ENCODE results near the gene SLC16A3. TPM values are rescaled to one million over a fixed set of nuclear protein-coding genes. Genes with fewer than 3 reads are reported as not detected.

SLC16A3 gene
- total RNA-seq, 4 donors from 2014 or later, result 11.2 to 38.5 (median 22.1) TPM

DNA sequence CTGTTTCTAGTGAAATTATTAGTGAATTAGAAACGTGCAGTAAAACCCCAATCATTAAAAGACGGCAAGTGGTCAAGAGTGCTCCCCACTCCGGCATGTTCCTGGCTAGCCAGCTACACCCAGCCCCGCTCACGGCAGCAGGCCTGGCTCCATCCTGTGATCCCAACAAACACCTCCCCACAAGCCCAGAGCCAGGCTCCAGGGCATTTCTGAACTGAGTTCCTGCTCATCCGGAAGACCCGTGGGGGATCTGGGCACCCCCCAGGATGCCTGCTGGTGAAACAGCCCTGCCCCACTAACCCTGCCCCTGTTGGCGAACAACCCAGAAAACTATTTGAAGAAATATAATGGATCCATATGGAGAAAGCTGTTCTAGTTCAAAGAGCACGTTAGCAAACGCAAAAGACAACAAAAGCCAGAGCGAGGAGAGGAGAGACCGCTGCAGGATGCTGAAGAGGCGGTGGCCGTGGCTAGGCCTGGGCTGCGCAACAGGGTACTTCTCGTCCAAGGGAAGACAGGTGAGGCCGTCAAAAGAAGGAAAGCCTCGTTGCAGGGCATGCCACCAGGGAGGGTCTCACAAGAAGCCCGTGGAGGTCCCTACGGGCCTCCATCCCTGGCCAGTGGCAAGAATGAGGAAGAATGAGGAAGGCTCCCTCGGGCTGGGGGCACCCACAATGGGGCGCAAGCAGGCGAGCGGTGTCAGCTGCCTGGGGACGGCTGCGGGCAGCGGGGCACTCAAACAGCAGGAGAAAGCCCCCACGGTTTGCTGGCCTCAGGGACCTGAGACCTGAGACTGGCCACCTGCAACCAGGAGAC is 19.2 kb downstream of the SLC16A3 start:
- Histone ChIP-seq H3K4me1 (peaks cover 0 to 80% (median 31%) of the 10 kb centered on the region in 3 donors), H3K27me3 (no peaks in the 10 kb centered on the region), H3K4me3 (no peak overlapping the region), H3K36me3 (peaks cover 0 to 97% of the 10 kb centered on the region in 2 donors), H3K9me3 (no peaks in the 10 kb centered on the region), H3K27ac (peak overlapping the region in 3 of 4 donors; percentile 83 to 88 (median 86))
- TF ChIP-seq POLR2A (IDR thresholded peaks at IDR 0.05) (no peak), POLR2AphosphoS5 (IDR thresholded peaks at IDR 0.05) (no peak), EP300 (IDR thresholded peaks at IDR 0.05) (no peak), CTCF (IDR thresholded peaks at IDR 0.05) (no peak)
- 63 to 64% methylated on average over 5 to 16 of the region's 28 CpGs for WGBS, 2 donors (ENCODE audit: low coverage in 1 of 2)
- ATAC-seq, result no peak

DNA sequence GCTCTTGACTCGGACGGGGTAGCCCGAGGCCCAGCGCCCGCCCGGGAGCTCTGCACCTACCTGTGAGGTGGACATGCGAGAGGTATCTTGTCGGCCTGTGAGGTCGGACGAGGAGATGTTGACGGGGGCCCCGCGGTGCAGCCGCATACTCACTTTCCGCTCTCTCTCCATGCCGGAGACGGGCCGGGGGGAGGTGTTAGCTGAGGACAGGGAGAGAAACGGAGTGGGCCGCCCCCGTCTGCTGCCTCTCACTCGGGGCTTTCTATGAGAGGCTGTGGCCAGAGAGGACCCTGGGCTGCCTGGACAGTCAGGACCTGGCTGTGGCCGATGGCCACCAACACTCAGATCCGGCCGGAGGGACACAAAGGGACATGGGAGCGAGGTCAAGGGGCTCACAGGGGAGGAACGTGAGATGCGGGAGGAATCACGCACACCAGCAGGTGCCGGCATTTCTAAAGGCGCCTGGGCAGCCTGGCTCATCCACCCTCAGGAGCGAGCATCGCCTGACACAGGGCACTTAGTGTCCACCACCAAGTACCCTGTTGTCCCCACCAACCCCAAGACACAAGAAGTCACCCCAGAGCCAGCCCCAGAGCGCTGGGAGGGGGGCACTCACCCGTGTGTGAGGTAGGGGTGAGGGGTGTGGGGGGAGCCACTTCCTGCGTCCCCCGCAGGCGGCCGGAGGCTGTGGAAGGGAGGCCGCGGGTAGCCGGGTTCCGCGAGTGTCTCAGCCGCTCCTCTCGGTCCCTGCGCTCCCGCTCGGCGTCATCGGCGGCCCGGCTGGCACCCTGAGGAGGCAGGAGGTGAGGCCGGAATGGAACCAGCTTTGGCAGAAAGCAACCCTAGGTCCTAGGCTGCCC is 20.2 kb downstream of the SLC16A3 start:
- Histone ChIP-seq H3K27me3 (no peaks in the 10 kb centered on the region), H3K27ac (peak overlapping the region in 3 of 4 donors; percentile 35 to 86 (median 83)), H3K9me3 (no peaks in the 10 kb centered on the region), H3K4me3 (no peak overlapping the region), H3K4me1 (peaks cover 0 to 70% (median 24%) of the 10 kb centered on the region in 3 donors), H3K36me3 (peaks cover 0 to 97% of the 10 kb centered on the region in 2 donors)
- WGBS, 2 donors (ENCODE audit: low coverage in 1 of 2), result 20 to 81% methylated on average over 1 to 11 of the region's 54 CpGs
- TF ChIP-seq CTCF (IDR thresholded peaks at IDR 0.05) (no peak), POLR2A (IDR thresholded peaks at IDR 0.05) (no peak), POLR2AphosphoS5 (IDR thresholded peaks at IDR 0.05) (no peak), EP300 (IDR thresholded peaks at IDR 0.05) (no peak)
- ATAC-seq, result no peak

DNA sequence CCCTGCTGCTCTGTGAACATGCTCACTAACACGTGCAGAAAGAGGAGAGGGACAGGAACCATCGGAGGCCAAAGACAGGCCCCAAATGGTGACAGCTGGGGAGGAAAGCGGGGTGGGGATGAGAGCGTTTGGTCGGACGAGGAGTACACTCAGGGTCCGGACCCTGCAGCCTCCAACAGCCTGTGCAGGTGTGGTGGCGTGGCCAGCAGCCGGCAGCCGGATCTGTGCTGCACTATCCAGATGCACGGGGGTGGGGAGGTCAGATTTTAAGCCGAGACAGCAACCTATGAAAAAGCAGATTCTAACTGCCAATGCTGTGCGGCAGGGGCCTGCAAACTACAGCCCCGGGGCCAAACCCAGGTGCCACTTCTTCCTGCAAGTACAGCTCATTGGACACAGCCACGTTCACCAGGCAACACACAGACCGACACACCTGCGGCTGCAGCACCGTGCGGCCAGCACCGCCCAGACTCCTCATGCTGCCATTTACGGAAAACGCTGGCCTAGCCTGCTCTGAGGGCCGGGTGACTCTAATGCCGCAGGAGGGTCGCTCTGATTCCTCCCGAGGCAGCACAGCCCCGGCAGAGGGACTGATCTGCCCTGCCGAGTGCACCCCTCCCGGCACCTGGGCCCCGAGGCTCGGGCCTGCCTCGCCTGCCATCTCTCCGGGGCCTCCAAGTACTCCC is 21.2 kb downstream of the SLC16A3 start:
- WGBS, 2 donors (ENCODE audit: low coverage in 1 of 2), result 80 to 82% methylated on average over 3 to 10 of the region's 33 CpGs
- peak overlapping the region in 2 of 4 donors; percentile 33 to 35 for H3K27ac ChIP-seq
- no peaks in the 10 kb centered on the region for H3K27me3 ChIP-seq
- H3K36me3 ChIP-seq, result peaks cover 0 to 97% of the 10 kb centered on the region in 2 donors
- H3K9me3 ChIP-seq, result no peaks in the 10 kb centered on the region
- no peak overlapping the region for H3K4me3 ChIP-seq
- peaks cover 0 to 60% (median 24%) of the 10 kb centered on the region in 3 donors for H3K4me1 ChIP-seq
- no peak for ATAC-seq
- TF ChIP-seq CTCF (IDR thresholded peaks at IDR 0.05) (no peak), POLR2A (IDR thresholded peaks at IDR 0.05) (no peak), EP300 (IDR thresholded peaks at IDR 0.05) (no peak), POLR2AphosphoS5 (IDR thresholded peaks at IDR 0.05) (no peak)

DNA sequence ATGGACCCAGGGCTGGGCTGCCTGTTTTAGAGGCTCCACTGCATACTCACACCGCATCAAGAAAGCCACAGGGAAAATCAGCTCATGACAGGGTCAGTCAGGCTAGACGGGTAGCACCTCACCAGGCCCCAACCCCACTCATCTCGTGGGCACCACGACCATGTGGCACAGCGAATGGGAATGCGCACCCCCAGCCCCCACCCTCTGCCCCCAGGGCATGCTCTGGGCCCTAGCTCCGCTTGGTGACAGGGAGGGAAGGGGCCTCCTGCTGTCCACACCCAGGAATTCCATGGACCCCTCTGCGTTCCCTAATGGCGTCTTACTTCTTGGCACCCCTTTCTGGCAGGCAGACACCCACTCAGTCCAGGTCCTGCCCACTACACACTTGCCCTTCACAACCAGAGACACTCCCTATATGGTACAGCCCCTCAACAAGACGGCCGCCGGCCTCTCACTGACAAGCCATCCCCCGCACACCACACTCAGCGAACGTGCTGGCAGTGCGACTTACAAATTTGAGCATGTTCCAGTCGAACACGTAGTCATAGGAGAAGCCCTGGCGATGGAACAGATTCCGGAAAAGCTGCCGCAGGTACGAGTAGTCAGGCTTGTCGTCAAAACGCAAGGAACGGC is 22.1 kb downstream of the SLC16A3 start:
- WGBS, 2 donors (ENCODE audit: low coverage in 1 of 2), result 78 to 100% methylated on average over 10 to 18 of the region's 25 CpGs
- no peaks in the 10 kb centered on the region for H3K27me3 ChIP-seq
- H3K4me1 ChIP-seq, result peaks cover 0 to 51% (median 23%) of the 10 kb centered on the region in 3 donors
- H3K4me3 ChIP-seq, result no peak overlapping the region
- TF ChIP-seq EP300 (IDR thresholded peaks at IDR 0.05) (no peak), POLR2AphosphoS5 (IDR thresholded peaks at IDR 0.05) (no peak), CTCF (IDR thresholded peaks at IDR 0.05) (no peak), POLR2A (IDR thresholded peaks at IDR 0.05) (no peak)
- peaks cover 0 to 97% of the 10 kb centered on the region in 2 donors for H3K36me3 ChIP-seq
- no peak for ATAC-seq
- peak overlapping the region in 2 of 4 donors; percentile 24 to 33 for H3K27ac ChIP-seq
- H3K9me3 ChIP-seq, result no peaks in the 10 kb centered on the region

All from gastroesophageal sphincter (tissue), 4 donors.